Measurements from ENCODE around the gene SH2D7.

SH2D7 gene

GRCh38 chr15:78101423-78102105 is 9.2 kb downstream of the SH2D7 start:
- Mint-ChIP-seq H3K4me3 (no peak overlapping the region), H3K36me3 (ENCODE audit: low read depth) (no peaks in the 10 kb centered on the region), H3K9me3 (no peaks in the 10 kb centered on the region), H3K27ac (no peak overlapping the region), H3K27me3 (no peaks in the 10 kb centered on the region), H3K4me1 (ENCODE audit: low read depth) (peaks cover 41% of the 10 kb centered on the region)
- DNase-seq = no peak

- H3K27ac Mint-ChIP-seq = peak overlapping the region; percentile 50
Measured at GRCh38 chr15:78102211-78102610, 9.8 kb downstream of the SH2D7 start.

GRCh38 chr15:78102741-78103140 is 10.4 kb downstream of the SH2D7 start:
- H3K36me3 Mint-ChIP-seq (ENCODE audit: low read depth) = no peaks in the 10 kb centered on the region
- no peak for DNase-seq
- H3K4me3 Mint-ChIP-seq = no peak overlapping the region
- H3K27ac Mint-ChIP-seq = peak overlapping the region; percentile 50
- H3K27me3 Mint-ChIP-seq = no peaks in the 10 kb centered on the region
- peaks cover 46% of the 10 kb centered on the region for H3K4me1 Mint-ChIP-seq (ENCODE audit: low read depth)
- no peaks in the 10 kb centered on the region for H3K9me3 Mint-ChIP-seq

More at GRCh38 chr15:78102211-78102610, 9.8 kb downstream of the SH2D7 start:
- no peaks in the 10 kb centered on the region for H3K27me3 Mint-ChIP-seq
- no peak overlapping the region for H3K4me3 Mint-ChIP-seq
- DNase-seq = no peak
- H3K4me1 Mint-ChIP-seq (ENCODE audit: low read depth) = peaks cover 43% of the 10 kb centered on the region
- H3K9me3 Mint-ChIP-seq = no peaks in the 10 kb centered on the region
- no peaks in the 10 kb centered on the region for H3K36me3 Mint-ChIP-seq (ENCODE audit: low read depth)

- DNase-seq = peak; percentile 68
- H3K4me1 Mint-ChIP-seq (ENCODE audit: low read depth) = peaks cover 48% of the 10 kb centered on the region
- H3K27me3 Mint-ChIP-seq = no peaks in the 10 kb centered on the region
- no peaks in the 10 kb centered on the region for H3K36me3 Mint-ChIP-seq (ENCODE audit: low read depth)
- peak overlapping the region; percentile 88 for H3K27ac Mint-ChIP-seq
- no peaks in the 10 kb centered on the region for H3K9me3 Mint-ChIP-seq
- peak overlapping the region; percentile 15 for H3K4me3 Mint-ChIP-seq
Measured at GRCh38 chr15:78103406-78104118, 11.2 kb downstream of the SH2D7 start.

- Mint-ChIP-seq H3K9me3 (no peaks in the 10 kb centered on the region), H3K4me3 (peak overlapping the region; percentile 15), H3K4me1 (ENCODE audit: low read depth) (peaks cover 48% of the 10 kb centered on the region), H3K36me3 (ENCODE audit: low read depth) (no peaks in the 10 kb centered on the region), H3K27me3 (no peaks in the 10 kb centered on the region), H3K27ac (peak overlapping the region; percentile 88)
- no peak for DNase-seq
Measured at GRCh38 chr15:78104119-78104479, 11.7 kb downstream of the SH2D7 start.

- Mint-ChIP-seq H3K4me1 (ENCODE audit: low read depth) (peaks cover 48% of the 10 kb centered on the region), H3K27ac (peak overlapping the region; percentile 88), H3K4me3 (no peak overlapping the region)
Measured at GRCh38 chr15:78104566-78105475, 12.5 kb downstream of the SH2D7 start.

GRCh38 chr15:78105476-78106241 is 13.3 kb downstream of the SH2D7 start:
- DNase-seq = no peak
- no peak overlapping the region for H3K4me3 Mint-ChIP-seq
- peaks cover 48% of the 10 kb centered on the region for H3K4me1 Mint-ChIP-seq (ENCODE audit: low read depth)
- H3K27me3 Mint-ChIP-seq = no peaks in the 10 kb centered on the region
- H3K9me3 Mint-ChIP-seq = no peaks in the 10 kb centered on the region
- peak overlapping the region; percentile 88 for H3K27ac Mint-ChIP-seq
- H3K36me3 Mint-ChIP-seq (ENCODE audit: low read depth) = no peaks in the 10 kb centered on the region

More at GRCh38 chr15:78104566-78105475, 12.5 kb downstream of the SH2D7 start:
- DNase-seq = no peak
- no peaks in the 10 kb centered on the region for H3K9me3 Mint-ChIP-seq
- H3K36me3 Mint-ChIP-seq (ENCODE audit: low read depth) = no peaks in the 10 kb centered on the region
- H3K27me3 Mint-ChIP-seq = no peaks in the 10 kb centered on the region

GRCh38 chr15:78107471-78107870 is 15.1 kb downstream of the SH2D7 start:
- Mint-ChIP-seq H3K36me3 (ENCODE audit: low read depth) (no peaks in the 10 kb centered on the region), H3K27me3 (no peaks in the 10 kb centered on the region), H3K4me1 (ENCODE audit: low read depth) (peaks cover 47% of the 10 kb centered on the region), H3K4me3 (no peak overlapping the region), H3K27ac (peak overlapping the region; percentile 33), H3K9me3 (no peaks in the 10 kb centered on the region)
- no peak for DNase-seq

- peak overlapping the region; percentile 68 for H3K27ac Mint-ChIP-seq
- peak; percentile 86 for DNase-seq
- H3K4me1 Mint-ChIP-seq (ENCODE audit: low read depth) = peaks cover 41% of the 10 kb centered on the region
- no peaks in the 10 kb centered on the region for H3K9me3 Mint-ChIP-seq
- no peak overlapping the region for H3K4me3 Mint-ChIP-seq
- no peaks in the 10 kb centered on the region for H3K27me3 Mint-ChIP-seq
- H3K36me3 Mint-ChIP-seq (ENCODE audit: low read depth) = no peaks in the 10 kb centered on the region
Measured at GRCh38 chr15:78108300-78109084, 16.1 kb downstream of the SH2D7 start.

- H3K27ac Mint-ChIP-seq = no peak overlapping the region
Measured at GRCh38 chr15:78109156-78109555, 16.8 kb downstream of the SH2D7 start.

GRCh38 chr15:78110096-78110495 is 17.7 kb downstream of the SH2D7 start:
- no peaks in the 10 kb centered on the region for H3K9me3 Mint-ChIP-seq
- H3K27ac Mint-ChIP-seq = no peak overlapping the region
- no peak overlapping the region for H3K4me3 Mint-ChIP-seq
- no peak for DNase-seq
- peaks cover 25% of the 10 kb centered on the region for H3K4me1 Mint-ChIP-seq (ENCODE audit: low read depth)
- no peaks in the 10 kb centered on the region for H3K36me3 Mint-ChIP-seq (ENCODE audit: low read depth)
- no peaks in the 10 kb centered on the region for H3K27me3 Mint-ChIP-seq

More at GRCh38 chr15:78109156-78109555, 16.8 kb downstream of the SH2D7 start:
- H3K9me3 Mint-ChIP-seq = no peaks in the 10 kb centered on the region
- H3K4me3 Mint-ChIP-seq = no peak overlapping the region
- H3K27me3 Mint-ChIP-seq = no peaks in the 10 kb centered on the region
- H3K36me3 Mint-ChIP-seq (ENCODE audit: low read depth) = no peaks in the 10 kb centered on the region
- H3K4me1 Mint-ChIP-seq (ENCODE audit: low read depth) = peaks cover 34% of the 10 kb centered on the region
- no peak for DNase-seq

- DNase-seq = no peak
- peaks cover 16% of the 10 kb centered on the region for H3K4me1 Mint-ChIP-seq (ENCODE audit: low read depth)
- no peaks in the 10 kb centered on the region for H3K9me3 Mint-ChIP-seq
- H3K4me3 Mint-ChIP-seq = no peak overlapping the region
- no peak overlapping the region for H3K27ac Mint-ChIP-seq
- H3K27me3 Mint-ChIP-seq = no peaks in the 10 kb centered on the region
- no peaks in the 10 kb centered on the region for H3K36me3 Mint-ChIP-seq (ENCODE audit: low read depth)
Measured at GRCh38 chr15:78110916-78111475, 18.6 kb downstream of the SH2D7 start.

GRCh38 chr15:78111788-78112187 is 19.4 kb downstream of the SH2D7 start:
- Mint-ChIP-seq H3K9me3 (no peaks in the 10 kb centered on the region), H3K4me3 (no peak overlapping the region), H3K36me3 (ENCODE audit: low read depth) (no peaks in the 10 kb centered on the region), H3K27me3 (no peaks in the 10 kb centered on the region), H3K4me1 (ENCODE audit: low read depth) (peaks cover 9% of the 10 kb centered on the region), H3K27ac (no peak overlapping the region)
- DNase-seq = no peak
